HepG2 (cell line): ENCODE measurements around the gene USP7. TPM values are rescaled to one million over a fixed set of nuclear protein-coding genes. Genes with fewer than 3 reads are reported as not detected.
A peak's percentile ranks its signal among the peaks of the same experiment; 100 is the strongest.

Experiments
- CBFB ChIP-seq: sonication (generic); formaldehyde crosslinking; IDR thresholded peaks from 2 replicates; pipeline ENCODE4 v1.4.0; 2020; ENCODE audit warnings: missing genetic modification reagents
- GZF1 ChIP-seq: sonication (generic); formaldehyde crosslinking; IDR thresholded peaks from 2 replicates; pipeline ENCODE4 v1.5.1; 2020; ENCODE audit warnings: mild to moderate bottlenecking, missing genetic modification reagents
- HNF1A ChIP-seq, 2 experiments: sonication (generic) in 1 of 2; formaldehyde crosslinking in 1 of 2; IDR thresholded peaks; 2 replicates each; pipeline versions ENCODE4 v1.4.0 to v1.6.1; 2016 to 2020; ENCODE audit warnings: borderline replicate concordance in 1 of 2, low read depth in 1 of 2, mild to moderate bottlenecking in 1 of 2, missing genetic modification reagents in 1 of 2
- KDM3A ChIP-seq: IDR thresholded peaks from 2 replicates; pipeline ENCODE4 v1.6.1; 2018; ENCODE audit warnings: low read depth, missing compliant biosample characterization
- KLF16 ChIP-seq, 2 experiments: sonication (generic) in 1 of 2; formaldehyde crosslinking in 1 of 2; IDR thresholded peaks; 2 replicates each; pipeline versions ENCODE4 v1.6.1 to v1.8.0; 2016 to 2023; ENCODE audit warnings: missing genetic modification reagents in 2 of 2, missing compliant biosample characterization in 1 of 2
- LRRFIP1 ChIP-seq: sonication (generic); formaldehyde crosslinking; conservative IDR thresholded peaks from 2 replicates; pipeline ENCODE4 v1.4.0; 2020; ENCODE audit warnings: missing genetic modification reagents
- NCOA1 ChIP-seq: sonication (generic); formaldehyde crosslinking; IDR thresholded peaks from 2 replicates; pipeline ENCODE4 v1.9.0; 2021; ENCODE audit warnings: missing genetic modification reagents
- NR1H2 ChIP-seq: sonication (generic); formaldehyde crosslinking; IDR thresholded peaks from 2 replicates; pipeline ENCODE4 v1.8.1; 2022; ENCODE audit warnings: low read depth, missing genetic modification reagents, borderline replicate concordance
- PBX2 ChIP-seq: IDR thresholded peaks from 2 replicates; pipeline ENCODE4 v1.6.1; 2016; ENCODE audit warnings: control low read depth
- POLR2A ChIP-seq, 2 experiments: IDR thresholded peaks; 2 replicates each; pipeline ENCODE4 v1.6.1; 2011; ENCODE audit warnings: low read depth in 2 of 2, low read length in 2 of 2, mild to moderate bottlenecking in 1 of 2, moderate library complexity in 1 of 2; ENCODE audit not compliant: insufficient read depth in 1 of 2
- THAP11 ChIP-seq: IDR thresholded peaks from 2 replicates; pipeline ENCODE4 v1.6.1; 2016; ENCODE audit warnings: missing biosample characterization, missing genetic modification reagents
- ZBTB34 ChIP-seq: sonication (generic); formaldehyde crosslinking; IDR thresholded peaks from 2 replicates; pipeline ENCODE4 v1.8.0; 2022; ENCODE audit warnings: mild to moderate bottlenecking, missing genetic modification reagents
- ZNF160 ChIP-seq: sonication (generic); formaldehyde crosslinking; IDR thresholded peaks from 2 replicates; pipeline ENCODE4 v1.8.0; 2022; ENCODE audit warnings: mild to moderate bottlenecking, inconsistent platforms, missing genetic modification reagents
- ZNF17 ChIP-seq: sonication (generic); formaldehyde crosslinking; IDR thresholded peaks from 2 replicates; pipeline ENCODE4 v1.5.0; 2020; ENCODE audit warnings: mild to moderate bottlenecking, missing genetic modification reagents
- ZNF501 ChIP-seq: sonication (generic); formaldehyde crosslinking; IDR thresholded peaks from 2 replicates; pipeline ENCODE4 v1.5.1; 2020; ENCODE audit warnings: mild to moderate bottlenecking, moderate library complexity, missing genetic modification reagents
- ZNF577 ChIP-seq: sonication (generic); formaldehyde crosslinking; IDR thresholded peaks from 2 replicates; pipeline ENCODE4 v1.4.0; 2020; ENCODE audit warnings: mild to moderate bottlenecking, low read depth, missing genetic modification reagents, borderline replicate concordance
- ZNF790 ChIP-seq: sonication (generic); formaldehyde crosslinking; IDR thresholded peaks from 2 replicates; pipeline ENCODE4 v1.8.0; 2022; ENCODE audit warnings: missing genetic modification reagents, mild to moderate bottlenecking, borderline replicate concordance
- polyA plus RNA-seq, 8 experiments: library from polyadenylated mRNA; depleted of rRNA in 3 of 8; stranded (reverse) in 7 of 8; unstranded in 1 of 8; fragments of >200 nt; fragmentation: Illumina TruSeq in 4 of 8; extraction: Trizol in 4 of 8; gene quantifications; 2 replicates each; pipeline versions ENCODE4 v1.2.1 to v1.2.3, GENCODE V29; 2011 to 2016; ENCODE audit warnings: low read depth in 4 of 8, missing spikeins in 1 of 8, mixed read lengths in 1 of 8; ENCODE audit not compliant: insufficient read depth in 1 of 8
- total RNA-seq, 5 experiments: library from RNA; depleted of rRNA; stranded (reverse); fragments of >200 nt; fragmentation: Illumina TruSeq; extraction: Trizol; gene quantifications; 2 replicates each; pipeline ENCODE4 v1.2.3, GENCODE V29; 2016; ENCODE audit warnings: low read depth in 1 of 5

The USP7 gene
- total and polyA plus RNA-seq, 2 of the 13 experiments (the other 11 are each of a cell fraction or from before 2014, with no cell fraction given), result 52.5 to 173 TPM

- TF ChIP-seq ZBTB34 (CRISPR knock-in tag) (peak; percentile 57; the same call in 1 of the 2 replicates), THAP11 (CRISPR knock-in tag) (peak; percentile 60; the same call in 1 of the 2 replicates), NCOA1 (no peak), ZNF17 (CRISPR knock-in tag) (no peak), ZNF790 (no peak), ZNF501 (CRISPR knock-in tag) (peak; percentile 88), LRRFIP1 (CRISPR knock-in tag) (no peak), POLR2A (IDR thresholded peaks at IDR 0.05; ENCODE audit: insufficient read depth in 1 of 2, low read depth in 2 of 2, low read length in 2 of 2) (peak; percentile 59 to 94), PBX2 (CRISPR knock-in tag) (no peak), KDM3A (CRISPR knock-in tag) (no peak), CBFB (CRISPR knock-in tag) (peak; percentile 30; the same call in 1 of the 2 replicates), ZNF577 (CRISPR knock-in tag) (no peak), GZF1 (CRISPR knock-in tag) (no peak), ZNF160 (CRISPR knock-in tag) (no peak), NR1H2 (no peak; the same call in 1 of the 2 replicates), HNF1A (IDR thresholded peaks at IDR 0.05; ENCODE audit: low read depth) (no peak), HNF1A (CRISPR knock-in tag; IDR thresholded peaks at IDR 0.05; ENCODE audit: borderline replicate concordance) (peak; percentile 72), KLF16 (CRISPR knock-in tag; IDR thresholded peaks at IDR 0.05) (peak in 1 of 2 experiments; percentile 56; a peak in 1 of 4 replicates)
Observed at GRCh38 chr16:8959921-8960787, 3.6 kb downstream of the USP7 start (continued).
